OCI-LY1 (cell line): ENCODE data around the gene ASIC3.

Experiments used
- H2AFZ ChIP-seq: fragments of 200-600 bp; sonication (generic), shearing (Covaris generic); 2 replicates; pipeline ENCODE4 v1.6.0; 2014; ENCODE audit warnings: antibody characterized with exemption, mild to moderate bottlenecking, low read length
- H3F3A ChIP-seq: fragments of 200-600 bp; sonication (generic), shearing (Covaris generic); 2 replicates; pipeline ENCODE4 v1.6.0; 2014; ENCODE audit warnings: mild to moderate bottlenecking, antibody characterized with exemption, low read length, moderate library complexity; ENCODE audit not compliant: insufficient read depth
- H3K27ac ChIP-seq: fragments of 200-600 bp; sonication (generic); 2 replicates; pipeline ENCODE4 v1.5.1; 2014; ENCODE audit warnings: low read length, mixed run types, mild to moderate bottlenecking, low read depth; ENCODE audit not compliant: poor library complexity, severe bottlenecking
- H3K27me3 ChIP-seq: fragments of 200-600 bp; sonication (generic); 2 replicates; pipeline ENCODE4 v1.6.0; 2014; ENCODE audit warnings: antibody characterized with exemption, mild to moderate bottlenecking, low read length, moderate library complexity; ENCODE audit not compliant: insufficient read depth
- H3K36me3 ChIP-seq: fragments of 200-600 bp; sonication (generic); 2 replicates; pipeline ENCODE4 v1.6.1; 2014; ENCODE audit warnings: mild to moderate bottlenecking, antibody characterized with exemption, low read length, moderate library complexity, mixed read lengths; ENCODE audit not compliant: insufficient read depth
- H3K4me1 ChIP-seq: fragments of 200-600 bp; sonication (generic); 2 replicates; pipeline ENCODE4 v1.5.1; 2014; ENCODE audit warnings: mild to moderate bottlenecking, low read length, moderate library complexity; ENCODE audit not compliant: insufficient read depth, severe bottlenecking
- H3K4me2 ChIP-seq: fragments of 200-600 bp; sonication (generic), shearing (Covaris generic); 2 replicates; pipeline ENCODE4 v1.6.1; 2014; ENCODE audit warnings: low read length
- H3K4me3 ChIP-seq: fragments of 200-600 bp; sonication (generic); 2 replicates; pipeline ENCODE4 v1.5.1; 2014; ENCODE audit warnings: low read length, low read depth, mild to moderate bottlenecking, mixed read lengths; ENCODE audit not compliant: poor library complexity, severe bottlenecking
- H3K79me2 ChIP-seq: fragments of 200-600 bp; shearing (Covaris generic); 2 replicates; pipeline ENCODE4 v1.6.1; 2016; ENCODE audit warnings: mixed run types, low read length, mixed read lengths; ENCODE audit not compliant: insufficient read depth
- H3K9ac ChIP-seq: fragments of 200-600 bp; sonication (generic), shearing (Covaris generic); 2 replicates; pipeline ENCODE4 v1.6.1; 2014; ENCODE audit warnings: mild to moderate bottlenecking, low read length, mixed read lengths
- H3K9me2 ChIP-seq: fragments of 200-600 bp; sonication (generic), shearing (Covaris generic); 2 replicates; pipeline ENCODE4 v1.6.1; 2014; ENCODE audit warnings: low read depth, mild to moderate bottlenecking, low read length, mixed read lengths
- H3K9me3 ChIP-seq: fragments of 200-600 bp; shearing (Covaris generic); 2 replicates; pipeline ENCODE4 v1.6.1; 2014; ENCODE audit warnings: low read length, mixed read lengths
- H4K20me1 ChIP-seq: fragments of 200-600 bp; sonication (generic), shearing (Covaris generic); 2 replicates; pipeline ENCODE4 v1.6.0; 2016; ENCODE audit warnings: mild to moderate bottlenecking, low read length; ENCODE audit not compliant: insufficient read depth
- CTCF ChIP-seq: fragments of 200-600 bp; sonication (generic), shearing (Covaris generic); IDR thresholded peaks from 2 replicates; pipeline ENCODE4 v1.5.1; 2017; ENCODE audit warnings: mild to moderate bottlenecking, antibody characterized with exemption, low read length, moderate library complexity, mixed read lengths
- EZH2 ChIP-seq: fragments of 200-600 bp; sonication (generic), shearing (Covaris generic); IDR thresholded peaks from 2 replicates; pipeline ENCODE4 v1.8.0; 2017; ENCODE audit warnings: borderline replicate concordance, mixed run types, mild to moderate bottlenecking, antibody characterized with exemption, low read length, moderate library complexity, mixed read lengths

ASIC3 gene

GRCh38 chr7:151068069-151068773 lies 19.9 kb downstream of the ASIC3 start:
- TF ChIP-seq CTCF: no peak
- Histone ChIP-seq H3K9me2 (no peaks in the 10 kb centered on the region), H4K20me1 (no peaks in the 10 kb centered on the region), H3K9me3 (no peaks in the 10 kb centered on the region), H3F3A (no peaks in the 10 kb centered on the region), H3K27ac (no peak overlapping the region), H2AFZ (no peak overlapping the region), H3K4me1 (no peaks in the 10 kb centered on the region), H3K9ac (no peak overlapping the region), H3K27me3 (no peaks in the 10 kb centered on the region), H3K4me3 (no peak overlapping the region), H3K36me3 (peaks cover 80% of the 10 kb centered on the region), H3K4me2 (no peak overlapping the region), H3K79me2 (no peaks in the 10 kb centered on the region)

GRCh38 chr7:151069841-151070573 lies 21.7 kb downstream of the ASIC3 start:
- no peak overlapping the region for H2AFZ ChIP-seq
- H3K36me3 ChIP-seq: peaks cover 88% of the 10 kb centered on the region
- H3K9ac ChIP-seq: no peak overlapping the region
- H3K4me1 ChIP-seq: no peaks in the 10 kb centered on the region
- TF ChIP-seq EZH2 (no peak), CTCF (no peak)
- no peaks in the 10 kb centered on the region for H4K20me1 ChIP-seq
- H3K79me2 ChIP-seq: no peaks in the 10 kb centered on the region
- H3K4me3 ChIP-seq: no peak overlapping the region
- no peaks in the 10 kb centered on the region for H3F3A ChIP-seq
- no peaks in the 10 kb centered on the region for H3K9me3 ChIP-seq
- H3K27ac ChIP-seq: no peak overlapping the region
- no peaks in the 10 kb centered on the region for H3K9me2 ChIP-seq
- H3K4me2 ChIP-seq: no peak overlapping the region
- no peaks in the 10 kb centered on the region for H3K27me3 ChIP-seq

GRCh38 chr7:151070574-151070960 lies 22.2 kb downstream of the ASIC3 start:
- Histone ChIP-seq H3K36me3 (peaks cover 88% of the 10 kb centered on the region), H3K9me2 (no peaks in the 10 kb centered on the region), H3K27ac (no peak overlapping the region), H3K9ac (no peak overlapping the region), H3K27me3 (no peaks in the 10 kb centered on the region), H3K4me2 (no peak overlapping the region), H4K20me1 (no peaks in the 10 kb centered on the region), H3K9me3 (no peaks in the 10 kb centered on the region), H2AFZ (no peak overlapping the region), H3F3A (no peaks in the 10 kb centered on the region), H3K4me3 (no peak overlapping the region), H3K4me1 (no peaks in the 10 kb centered on the region), H3K79me2 (no peaks in the 10 kb centered on the region)
- TF ChIP-seq EZH2 (no peak), CTCF (no peak)
